ENCODE measurements around the gene GABBR2. TPM values are rescaled to one million over a fixed set of nuclear protein-coding genes. Genes with fewer than 3 reads are reported as not detected.
"Not testable (repeated sequence)": the region's sequence is repeated elsewhere in the genome, so short reads cannot be mapped to it uniquely, and the experiment has no call there.

Gene GABBR2
- total RNA-seq, 2 experiments from 2014 or later: not detected

GRCh38 chr9:98485706-98486105 lies 223.0 kb downstream of the GABBR2 start:
- H3K9me3 Mint-ChIP-seq: no peaks in the 10 kb centered on the region
- no peaks in the 10 kb centered on the region for H3K36me3 Mint-ChIP-seq
- H3K4me1 Mint-ChIP-seq: no peaks in the 10 kb centered on the region
- peaks cover 11% of the 10 kb centered on the region for H3K27me3 Mint-ChIP-seq
- no peak for DNase-seq
- H3K4me3 Mint-ChIP-seq: no peak overlapping the region
- H3K27ac Mint-ChIP-seq: no peak overlapping the region

- Mint-ChIP-seq H3K9me3 (no peaks in the 10 kb centered on the region), H3K4me1 (no peaks in the 10 kb centered on the region), H3K36me3 (no peaks in the 10 kb centered on the region), H3K4me3 (no peak overlapping the region), H3K27ac (no peak overlapping the region), H3K27me3 (peaks cover 11% of the 10 kb centered on the region)
- DNase-seq: no peak
Measured at GRCh38 chr9:98484162-98484561, 224.6 kb downstream of the GABBR2 start.

DNA sequence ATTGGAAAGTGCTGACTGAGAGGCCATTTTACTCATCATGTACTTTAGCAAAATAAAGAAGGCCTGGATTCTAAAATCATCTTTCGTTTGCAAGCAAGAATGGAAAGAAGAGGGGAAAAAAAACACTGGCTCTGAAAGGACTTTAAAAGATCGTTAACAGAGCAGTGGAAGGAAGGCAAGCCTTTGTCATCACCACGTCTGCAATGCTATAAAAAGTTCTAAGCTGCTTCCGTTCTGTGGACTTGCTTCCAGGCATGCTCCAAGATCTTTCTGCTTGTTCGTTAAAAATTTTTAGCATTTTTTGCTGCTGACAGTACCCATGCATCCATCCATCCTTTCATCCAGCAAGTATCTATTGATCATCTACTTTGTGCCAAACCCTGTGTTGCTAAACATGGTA lies 226.5 kb downstream of the GABBR2 start:
- H3K4me1 Mint-ChIP-seq: no peaks in the 10 kb centered on the region
- no peak overlapping the region for H3K4me3 Mint-ChIP-seq
- peaks cover 11% of the 10 kb centered on the region for H3K27me3 Mint-ChIP-seq
- H3K9me3 Mint-ChIP-seq: no peaks in the 10 kb centered on the region
- no peak for DNase-seq
- no peaks in the 10 kb centered on the region for H3K36me3 Mint-ChIP-seq
- no peak overlapping the region for H3K27ac Mint-ChIP-seq

- Mint-ChIP-seq H3K36me3 (no peaks in the 10 kb centered on the region), H3K4me3 (no peak overlapping the region)
- no peak for DNase-seq
Measured at GRCh38 chr9:98481676-98482075, 227.1 kb downstream of the GABBR2 start.

GRCh38 chr9:98479967-98480847 lies 228.5 kb downstream of the GABBR2 start:
- Mint-ChIP-seq H3K4me3 (no peak overlapping the region), H3K36me3 (no peaks in the 10 kb centered on the region), H3K27me3 (peaks cover 11% of the 10 kb centered on the region), H3K27ac (no peak overlapping the region), H3K9me3 (no peaks in the 10 kb centered on the region), H3K4me1 (no peaks in the 10 kb centered on the region)
- DNase-seq: no peak

More at GRCh38 chr9:98481676-98482075, 227.1 kb downstream of the GABBR2 start:
- no peaks in the 10 kb centered on the region for H3K9me3 Mint-ChIP-seq
- no peak overlapping the region for H3K27ac Mint-ChIP-seq
- H3K27me3 Mint-ChIP-seq: peaks cover 11% of the 10 kb centered on the region
- H3K4me1 Mint-ChIP-seq: no peaks in the 10 kb centered on the region

GRCh38 chr9:98479449-98479848 lies 229.3 kb downstream of the GABBR2 start:
- DNase-seq: no peak
- H3K27me3 Mint-ChIP-seq: peaks cover 11% of the 10 kb centered on the region

GRCh38 chr9:98477884-98478283 lies 230.9 kb downstream of the GABBR2 start:
- Mint-ChIP-seq H3K27me3 (no peaks in the 10 kb centered on the region), H3K4me3 (no peak overlapping the region), H3K4me1 (no peaks in the 10 kb centered on the region), H3K27ac (no peak overlapping the region), H3K9me3 (no peaks in the 10 kb centered on the region), H3K36me3 (no peaks in the 10 kb centered on the region)
- DNase-seq: no peak

More at GRCh38 chr9:98479449-98479848, 229.3 kb downstream of the GABBR2 start:
- Mint-ChIP-seq H3K4me3 (no peak overlapping the region), H3K27ac (no peak overlapping the region), H3K9me3 (no peaks in the 10 kb centered on the region), H3K36me3 (no peaks in the 10 kb centered on the region), H3K4me1 (no peaks in the 10 kb centered on the region)

DNA sequence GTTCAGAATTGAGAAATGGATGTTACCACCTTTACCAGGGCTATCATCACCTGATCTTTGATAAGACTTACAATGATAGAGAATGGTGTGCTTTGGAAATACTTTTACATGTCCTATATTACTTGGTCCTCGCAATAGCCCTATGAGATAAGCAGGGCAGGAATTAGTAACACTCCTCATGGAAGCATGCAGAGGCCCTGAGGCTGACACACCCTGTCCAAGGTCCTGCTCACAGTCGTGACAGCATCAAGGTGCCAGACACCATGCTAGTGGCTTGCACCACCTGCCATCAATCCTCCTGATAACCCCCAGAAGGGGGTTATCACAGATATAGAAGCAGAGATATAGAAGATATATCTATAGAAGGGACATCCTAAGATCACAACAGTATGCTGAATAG lies 236.5 kb downstream of the GABBR2 start:
- H3K4me1 Mint-ChIP-seq: no peaks in the 10 kb centered on the region
- no peak overlapping the region for H3K4me3 Mint-ChIP-seq
- H3K36me3 Mint-ChIP-seq: no peaks in the 10 kb centered on the region
- peaks cover 4% of the 10 kb centered on the region for H3K27me3 Mint-ChIP-seq
- no peak overlapping the region for H3K27ac Mint-ChIP-seq
- no peak for DNase-seq
- H3K9me3 Mint-ChIP-seq: no peaks in the 10 kb centered on the region

- Mint-ChIP-seq H3K27ac (no peak overlapping the region), H3K4me1 (no peaks in the 10 kb centered on the region), H3K4me3 (no peak overlapping the region), H3K27me3 (peaks cover 4% of the 10 kb centered on the region), H3K36me3 (no peaks in the 10 kb centered on the region), H3K9me3 (no peaks in the 10 kb centered on the region)
- no peak for DNase-seq
Measured at GRCh38 chr9:98471185-98471584, 237.6 kb downstream of the GABBR2 start.

- Mint-ChIP-seq H3K27me3 (peaks cover 7% of the 10 kb centered on the region), H3K9me3 (no peaks in the 10 kb centered on the region), H3K36me3 (no peaks in the 10 kb centered on the region), H3K4me1 (no peaks in the 10 kb centered on the region), H3K4me3 (no peak overlapping the region), H3K27ac (no peak overlapping the region)
- no peak for DNase-seq
Measured at GRCh38 chr9:98468567-98469239, 240.0 kb downstream of the GABBR2 start.

DNA sequence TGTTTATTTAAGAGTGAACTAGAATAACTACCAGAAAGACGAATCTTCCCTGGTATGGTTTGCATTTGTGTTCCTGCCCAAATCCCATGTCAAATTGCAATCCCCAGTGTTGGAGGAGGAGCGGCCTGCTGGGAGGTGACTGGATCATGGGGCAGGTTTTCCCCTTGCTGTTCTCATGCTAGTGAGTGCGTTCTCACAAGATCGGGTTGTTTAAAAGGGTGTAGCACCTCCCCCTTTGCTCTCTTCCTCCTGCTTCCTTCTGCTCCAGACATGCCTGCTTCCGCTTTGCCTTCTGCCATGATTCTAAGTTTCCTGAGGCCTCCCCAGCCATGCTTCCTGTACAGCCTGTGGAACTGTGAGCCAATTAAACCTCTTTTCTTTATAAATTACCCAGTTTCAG lies 242.9 kb downstream of the GABBR2 start:
- H3K9me3 Mint-ChIP-seq: peaks cover 8% of the 10 kb centered on the region
- DNase-seq: no peak
- no peaks in the 10 kb centered on the region for H3K36me3 Mint-ChIP-seq
- H3K4me1 Mint-ChIP-seq: no peaks in the 10 kb centered on the region
- H3K4me3 Mint-ChIP-seq: no peak overlapping the region
- H3K27me3 Mint-ChIP-seq: peaks cover 6% of the 10 kb centered on the region
- H3K27ac Mint-ChIP-seq: no peak overlapping the region

GRCh38 chr9:98464156-98464690 lies 244.5 kb downstream of the GABBR2 start:
- not testable (repeated sequence) for H3K36me3 Mint-ChIP-seq, H3K27me3 Mint-ChIP-seq, DNase-seq, H3K4me3 Mint-ChIP-seq, H3K4me1 Mint-ChIP-seq, H3K27ac Mint-ChIP-seq
- H3K9me3 Mint-ChIP-seq: peaks cover 16% of the 10 kb centered on the region

DNA sequence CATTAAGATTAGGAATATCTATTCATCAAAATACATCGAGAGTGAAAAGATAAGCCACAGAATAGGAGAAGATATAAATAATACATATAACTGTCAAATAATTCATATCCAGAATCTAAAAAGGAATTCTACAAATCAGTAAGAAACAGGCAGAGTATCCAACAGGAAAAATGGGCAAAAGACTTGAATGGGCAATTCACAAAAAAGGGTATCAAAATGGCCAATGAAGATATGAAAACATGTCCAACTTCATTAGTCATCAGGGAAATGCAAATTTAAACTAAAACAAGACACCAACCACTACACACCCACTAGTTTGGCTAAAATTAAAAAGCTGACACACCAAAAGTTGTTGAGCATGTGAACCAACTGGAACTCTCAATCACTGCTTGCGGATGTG lies 246.4 kb downstream of the GABBR2 start:
- no peaks in the 10 kb centered on the region for H3K4me1 Mint-ChIP-seq
- H3K9me3 Mint-ChIP-seq: peaks cover 19% of the 10 kb centered on the region
- H3K36me3 Mint-ChIP-seq: no peaks in the 10 kb centered on the region
- H3K4me3 Mint-ChIP-seq: no peak overlapping the region
- no peak overlapping the region for H3K27ac Mint-ChIP-seq
- peaks cover 8% of the 10 kb centered on the region for H3K27me3 Mint-ChIP-seq
- no peak for DNase-seq

GRCh38 chr9:98460704-98461103 lies 248.0 kb downstream of the GABBR2 start:
- DNase-seq: no peak
- Mint-ChIP-seq H3K9me3 (peaks cover 19% of the 10 kb centered on the region), H3K4me1 (no peaks in the 10 kb centered on the region), H3K27me3 (peaks cover 12% of the 10 kb centered on the region), H3K27ac (no peak overlapping the region), H3K4me3 (no peak overlapping the region), H3K36me3 (no peaks in the 10 kb centered on the region)

- peaks cover 16% of the 10 kb centered on the region for H3K9me3 Mint-ChIP-seq
- H3K27me3 Mint-ChIP-seq: peaks cover 15% of the 10 kb centered on the region
- H3K4me3 Mint-ChIP-seq: no peak overlapping the region
- DNase-seq: no peak
- no peaks in the 10 kb centered on the region for H3K36me3 Mint-ChIP-seq
- H3K27ac Mint-ChIP-seq: no peak overlapping the region
- no peaks in the 10 kb centered on the region for H3K4me1 Mint-ChIP-seq
Measured at GRCh38 chr9:98457726-98458370, 250.9 kb downstream of the GABBR2 start.
